Fibroblast of the aortic adventitia (primary cell): ENCODE results near the gene VPS35L. TPM values are rescaled to one million over a fixed set of nuclear protein-coding genes. Genes with fewer than 3 reads are reported as not detected.
"Not testable (repeated sequence)": the region's sequence is repeated elsewhere in the genome, so short reads cannot be mapped to it uniquely, and the experiment has no call there.

Experiments
- DNase-seq: peaks from one replicate; pipeline ENCODE4 v3.0.0-alpha.2; 2010; ENCODE audit warnings: low read depth
- H3K4me3 ChIP-seq: 2 replicates; pipeline ENCODE4 v1.5.1; 2011; ENCODE audit warnings: low read depth, mild to moderate bottlenecking, control low read depth, low read length, moderate library complexity
- total RNA-seq: library from RNA; depleted of rRNA; stranded (reverse); fragments of >200 nt; gene quantifications from 2 replicates; pipeline ENCODE4 v1.2.3, GENCODE V29; 2012; ENCODE audit warnings: low replicate concordance
- TF ChIP-seq, protein P1 (sequence below): IDR thresholded peaks from 2 replicates; pipeline ENCODE4 v1.5.1; 2011; ENCODE audit warnings: mild to moderate bottlenecking, low read length, control low read depth, inconsistent platforms; ENCODE audit not compliant: insufficient read depth

VPS35L gene
- total RNA-seq, 1 donor: 67.7 TPM

DNA sequence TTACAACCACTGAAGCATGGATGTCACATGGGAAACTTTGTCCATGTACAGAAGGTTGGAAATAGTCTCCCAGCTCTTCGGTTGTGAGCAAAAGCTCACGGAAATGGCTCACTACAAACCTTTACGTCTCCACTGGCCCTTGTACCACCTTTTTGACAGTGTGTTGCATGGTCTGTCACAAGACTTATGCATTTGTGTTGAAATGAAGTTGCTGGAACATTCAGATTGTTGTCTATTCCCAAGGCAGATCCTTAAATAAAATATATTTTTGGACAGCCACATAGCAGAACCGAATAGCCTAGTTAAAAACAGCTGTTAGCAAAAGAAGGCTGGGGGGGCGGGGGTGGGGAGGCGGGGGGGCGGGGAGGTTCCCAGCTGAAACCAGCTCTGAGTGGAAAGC is 123.3 kb downstream of the VPS35L start:
- TF ChIP-seq, protein P1, sequence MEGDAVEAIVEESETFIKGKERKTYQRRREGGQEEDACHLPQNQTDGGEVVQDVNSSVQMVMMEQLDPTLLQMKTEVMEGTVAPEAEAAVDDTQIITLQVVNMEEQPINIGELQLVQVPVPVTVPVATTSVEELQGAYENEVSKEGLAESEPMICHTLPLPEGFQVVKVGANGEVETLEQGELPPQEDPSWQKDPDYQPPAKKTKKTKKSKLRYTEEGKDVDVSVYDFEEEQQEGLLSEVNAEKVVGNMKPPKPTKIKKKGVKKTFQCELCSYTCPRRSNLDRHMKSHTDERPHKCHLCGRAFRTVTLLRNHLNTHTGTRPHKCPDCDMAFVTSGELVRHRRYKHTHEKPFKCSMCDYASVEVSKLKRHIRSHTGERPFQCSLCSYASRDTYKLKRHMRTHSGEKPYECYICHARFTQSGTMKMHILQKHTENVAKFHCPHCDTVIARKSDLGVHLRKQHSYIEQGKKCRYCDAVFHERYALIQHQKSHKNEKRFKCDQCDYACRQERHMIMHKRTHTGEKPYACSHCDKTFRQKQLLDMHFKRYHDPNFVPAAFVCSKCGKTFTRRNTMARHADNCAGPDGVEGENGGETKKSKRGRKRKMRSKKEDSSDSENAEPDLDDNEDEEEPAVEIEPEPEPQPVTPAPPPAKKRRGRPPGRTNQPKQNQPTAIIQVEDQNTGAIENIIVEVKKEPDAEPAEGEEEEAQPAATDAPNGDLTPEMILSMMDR: no peak
- no peak for DNase-seq
- H3K4me3 ChIP-seq: no peak overlapping the region

- DNase-seq, H3K4me3 ChIP-seq: not testable (repeated sequence)
Measured at GRCh38 chr16:19679281-19679680, 123.8 kb downstream of the VPS35L start.

GRCh38 chr16:19680881-19681340 is 125.4 kb downstream of the VPS35L start:
- TF ChIP-seq, protein P1: no peak
- no peak for DNase-seq
- H3K4me3 ChIP-seq: no peak overlapping the region

DNA sequence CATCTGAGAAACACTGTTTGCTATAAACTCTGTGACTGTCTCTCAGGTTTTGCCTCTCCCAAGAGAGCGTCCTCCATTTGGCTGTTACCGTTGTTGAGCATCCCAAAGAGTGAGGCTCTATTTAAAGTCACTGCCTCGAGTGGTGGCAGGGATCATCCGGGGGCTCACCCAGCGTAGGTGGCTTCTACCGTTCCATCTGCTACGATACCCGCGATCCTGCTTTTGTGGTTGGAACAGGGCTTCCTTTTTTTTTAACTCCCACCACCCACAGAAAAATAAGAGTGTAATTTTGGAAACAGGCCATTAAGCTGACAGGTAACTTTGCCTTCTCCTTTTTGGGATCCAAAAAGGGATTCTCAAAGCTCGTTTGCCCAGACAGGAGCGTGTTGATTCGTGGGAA is 126.1 kb downstream of the VPS35L start:
- H3K4me3 ChIP-seq: no peak overlapping the region
- DNase-seq: no peak
- TF ChIP-seq, protein P1: no peak

DNA sequence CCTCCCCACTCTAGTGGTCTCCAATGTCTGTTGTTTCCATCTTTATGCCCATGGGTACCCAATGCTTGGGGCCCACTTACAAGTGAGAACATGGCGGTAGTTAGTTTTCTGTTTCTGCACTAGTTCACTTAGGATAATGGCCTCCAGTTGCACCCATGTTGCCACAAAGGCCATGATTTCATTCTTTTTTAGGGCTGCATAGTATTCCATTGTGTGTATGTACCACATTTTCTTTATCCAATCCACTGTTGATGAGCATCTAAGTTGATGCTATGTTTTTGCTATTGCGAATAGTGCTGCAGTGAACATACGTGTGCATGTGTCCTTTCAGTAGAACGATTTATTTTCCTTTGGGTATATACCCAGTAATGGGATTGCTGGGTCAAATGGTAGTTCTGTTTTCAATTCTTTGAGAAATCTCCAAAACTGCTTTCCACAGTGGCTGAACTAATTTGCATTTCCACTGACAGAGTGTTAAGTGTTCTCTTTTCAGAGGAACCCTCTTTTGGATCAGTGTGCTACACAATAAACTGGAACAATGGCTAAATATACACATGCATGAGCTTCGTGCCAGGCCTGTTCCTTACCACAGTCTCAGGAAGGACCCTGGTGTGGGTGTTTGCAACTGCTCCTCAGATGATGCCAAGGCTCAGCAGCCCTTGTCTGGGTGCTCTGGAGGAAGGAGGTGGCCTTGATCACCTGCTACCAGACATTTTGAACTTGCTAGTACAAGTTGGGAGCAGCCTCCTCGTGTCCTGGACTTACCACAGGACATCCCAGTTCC is 128.1 kb downstream of the VPS35L start:
- TF ChIP-seq, protein P1: no peak
- H3K4me3 ChIP-seq: no peak overlapping the region
- DNase-seq: no peak

GRCh38 chr16:19685176-19685575 is 129.7 kb downstream of the VPS35L start:
- H3K4me3 ChIP-seq: no peak overlapping the region

GRCh38 chr16:19687279-19687678 is 131.8 kb downstream of the VPS35L start:
- TF ChIP-seq, protein P1: no peak
- H3K4me3 ChIP-seq: no peak overlapping the region
- DNase-seq: no peak

More at GRCh38 chr16:19685176-19685575, 129.7 kb downstream of the VPS35L start:
- no peak for DNase-seq
- TF ChIP-seq, protein P1: no peak
